Kidney (tissue), 22 donors: ENCODE measurements around the gene THBS2. TPM values are rescaled to one million over a fixed set of nuclear protein-coding genes. Genes with fewer than 3 reads are reported as not detected.

ENCODE experiments used
- DNase-seq, 5 donors: peaks; one replicate each; pipeline ENCODE4 v3.0.0-alpha.2; 2013 to 2020
- FAIRE-seq: peaks from 2 replicates; lab custom pipeline; 2012; peaks lifted over from hg19 to GRCh38; lab: Jason Lieb, UNC
- H3K27ac ChIP-seq, 2 donors: one replicate each; pipeline ENCODE4 v1.7.0; 2013; ENCODE audit warnings: low read depth in 2 of 2, low read length in 2 of 2, inconsistent platforms in 1 of 2
- H3K27me3 ChIP-seq: one replicate; pipeline ENCODE4 v1.7.1; 2013; ENCODE audit warnings: low read length, inconsistent platforms; ENCODE audit not compliant: control insufficient read depth, insufficient read depth
- H3K36me3 ChIP-seq, 3 donors: one replicate each; pipeline versions ENCODE4 v1.7.0 to v1.7.1; 2013; ENCODE audit warnings: low read length in 3 of 3, control low read depth in 1 of 3, inconsistent platforms in 1 of 3; ENCODE audit not compliant: insufficient read depth in 3 of 3, control insufficient read depth in 2 of 3
- H3K4me1 ChIP-seq, 3 donors: one replicate each; pipeline versions ENCODE4 v1.7.0 to v1.7.1; 2013; ENCODE audit warnings: low read length in 3 of 3, inconsistent platforms in 1 of 3, low read depth in 1 of 3; ENCODE audit not compliant: control insufficient read depth in 2 of 3, insufficient read depth in 2 of 3
- H3K4me3 ChIP-seq, 3 donors: one replicate each; pipeline versions ENCODE4 v1.7.0 to v1.8.1; 2013; ENCODE audit warnings: low read length in 3 of 3, control low read depth in 1 of 3, inconsistent platforms in 1 of 3
- H3K9ac ChIP-seq, 3 donors: one replicate each; pipeline versions ENCODE4 v1.7.0 to v1.7.1; 2013; ENCODE audit warnings: low read length in 3 of 3, control low read depth in 1 of 3, inconsistent platforms in 1 of 3
- H3K9me3 ChIP-seq, 3 donors: one replicate each; pipeline versions ENCODE4 v1.7.0 to v1.7.1; 2013; ENCODE audit warnings: low read length in 3 of 3, control low read depth in 1 of 3, inconsistent platforms in 1 of 3; ENCODE audit not compliant: control insufficient read depth in 2 of 3, insufficient read depth in 1 of 3
- CTCF ChIP-seq: IDR thresholded peaks from 3 replicates; pipeline ENCODE4 v1.5.1; 2012; ENCODE audit warnings: mild to moderate bottlenecking, moderate library complexity, borderline replicate concordance; ENCODE audit not compliant: insufficient read depth; ENCODE audit errors: extremely low read depth
- intact Hi-C: fragments of 100-400 bp; cut with DNase I; formaldehyde crosslinking; loops from one replicate; pipeline ENCODE4 v1.11.1; 2022
- long read RNA-seq, 10 donors: library from polyadenylated mRNA in 1 of 10; unstranded in 1 of 10; transcript quantifications; one replicate each; pipeline ENCODE4 v2.0.0 and lab custom pipeline, GENCODE V29; 2021 to 2026
- polyA plus RNA-seq: library from polyadenylated mRNA; stranded (reverse); fragments of 350-450 nt; fragmentation: Illumina TruSeq; extraction: RNeasy Lipid Tissue Mini Kit (QIAGEN cat#74804); gene quantifications from one replicate; pipeline ENCODE4 v1.2.3, GENCODE V29; 2014; ENCODE audit warnings: low read depth, low replicate concordance; ENCODE audit not compliant: insufficient read depth
- total RNA-seq: library from RNA; stranded (reverse); fragmentation: NEBNext Ultra II Directional; extraction: Animal tissue kit (Norgen Biotek cat#: 25700); gene quantifications from one replicate; pipeline ENCODE4 v1.2.1, GENCODE V29; 2021
- donor health status: control.
- donor health status: control.
- donor health status: control.
- donor health status: control.
- donor health status: control.
- donor health status: DM: yes; HTN: yes; CAD: no.
- donor health status: Normal renal cell carcinoma (clear cell type).

The THBS2 gene
- 33.4 TPM for total RNA-seq
- 2.7 TPM for polyA plus RNA-seq
- long read RNA-seq, donor 1: 0 reads
- long read RNA-seq, donor 2: 0 reads
- long read RNA-seq, donor 3: 0 reads
- long read RNA-seq, donor 4, full-length matches to known transcripts: 3 of 3 reads
- long read RNA-seq, donor 4, partial matches to known transcripts: 0 of 3 reads
- long read RNA-seq, donor 4, other reads (novel, unspliced or antisense): 0 of 3 reads
- long read RNA-seq, donor 5: 0 reads
- long read RNA-seq, donor 6: 0 reads
- long read RNA-seq, donor 7, full-length matches to known transcripts: 12 of 30 reads
- long read RNA-seq, donor 7, partial matches to known transcripts: 15 of 30 reads
- long read RNA-seq, donor 7, other reads (novel, unspliced or antisense): 3 of 30 reads
- long read RNA-seq, donor 8, full-length matches to known transcripts: 1 of 1 reads
- long read RNA-seq, donor 8, partial matches to known transcripts: 0 of 1 reads
- long read RNA-seq, donor 8, other reads (novel, unspliced or antisense): 0 of 1 reads
- long read RNA-seq, donor 9: 0 reads
- long read RNA-seq, donor 10: 0 reads

GRCh38 chr6:169253337-169254238 is at the start of gene THBS2:
Gene THBS2, minus strand, starts transcription at chr6:169253846. Its CDS starts 3,062 bp downstream, at chr6:169250784.
- DNase-seq: peak in 4 of 5 donors; percentile 52 to 67 (median 58)
- H3K36me3 ChIP-seq: no peaks in the 10 kb centered on the region
- no peak for TF ChIP-seq CTCF
- peaks cover 25% of the 10 kb centered on the region for H3K27me3 ChIP-seq
- peaks cover 0 to 13% (median 5%) of the 10 kb centered on the region in 3 donors for H3K4me1 ChIP-seq
- no peak within 1 kb of the TSS for H3K27ac ChIP-seq
- no peak for FAIRE-seq
- no peaks in the 10 kb centered on the region for H3K9me3 ChIP-seq
- peak within 1 kb of the TSS; percentile 37 to 52 (median 47) for H3K4me3 ChIP-seq
- peak within 1 kb of the TSS in 1 of 3 donors; percentile 16 for H3K9ac ChIP-seq
- intact Hi-C loops: no loop called here

- Histone ChIP-seq H3K9me3 (peaks cover 0 to 5% (median 0%) of the 10 kb centered on the region in 3 donors), H3K27ac (no peak overlapping the region), H3K4me3 (no peak overlapping the region), H3K36me3 (no peaks in the 10 kb centered on the region), H3K4me1 (no peaks in the 10 kb centered on the region), H3K27me3 (no peaks in the 10 kb centered on the region), H3K9ac (no peak overlapping the region)
- no peak for DNase-seq
- intact Hi-C loops: no loop called here
- no peak for FAIRE-seq
- no peak for TF ChIP-seq CTCF
Observed at GRCh38 chr6:169302716-169303115, 49.1 kb upstream of the THBS2 start.

GRCh38 chr6:169302255-169302654 is 48.6 kb upstream of the THBS2 start:
- Histone ChIP-seq H3K36me3 (no peaks in the 10 kb centered on the region), H3K27ac (no peak overlapping the region), H3K9ac (no peak overlapping the region), H3K4me1 (no peaks in the 10 kb centered on the region), H3K4me3 (no peak overlapping the region), H3K27me3 (no peaks in the 10 kb centered on the region), H3K9me3 (peaks cover 0 to under 1% (median 0%) of the 10 kb centered on the region in 3 donors)
- no peak for FAIRE-seq
- intact Hi-C loops: no loop called here
- no peak for DNase-seq
- no peak for TF ChIP-seq CTCF
